H1 (cell line): ENCODE measurements around the gene DLL1. TPM values are rescaled to one million over a fixed set of nuclear protein-coding genes. Genes with fewer than 3 reads are reported as not detected.

Experiments
- KDM4A ChIP-seq: IDR thresholded peaks from one replicate; pipeline ENCODE4 v1.7.1; 2012; ENCODE audit warnings: low read depth, mild to moderate bottlenecking, moderate library complexity, low read length, inconsistent platforms; ENCODE audit not compliant: severe bottlenecking
- NRF1 ChIP-seq: IDR thresholded peaks from 2 replicates; pipeline ENCODE4 v1.6.1; 2011; ENCODE audit warnings: mild to moderate bottlenecking, low read depth, low read length, improper control_type of control experiment
- PHF8 ChIP-seq: fragments of 200-600 bp; sonication (generic); conservative IDR thresholded peaks from 2 replicates; pipeline ENCODE4 v1.7.1; 2012; ENCODE audit warnings: low read depth, mild to moderate bottlenecking, inconsistent platforms, low read length, moderate library complexity
- POU5F1 ChIP-seq: IDR thresholded peaks from 2 replicates; pipeline ENCODE4 v1.6.1; 2011; ENCODE audit warnings: low read depth, mild to moderate bottlenecking, low read length, moderate library complexity
- SIRT6 ChIP-seq: IDR thresholded peaks from one replicate; pipeline ENCODE4 v1.7.1; 2012; ENCODE audit warnings: low read length, inconsistent platforms
- SP1 ChIP-seq: IDR thresholded peaks from 2 replicates; pipeline ENCODE4 v1.6.1; 2011; ENCODE audit warnings: low read depth, low read length
- TAF1 ChIP-seq: IDR thresholded peaks from 2 replicates; pipeline ENCODE4 v1.6.1; 2011; ENCODE audit warnings: mild to moderate bottlenecking, low read depth, low read length
- polyA plus RNA-seq, 7 experiments: library from polyadenylated mRNA; depleted of rRNA in 3 of 7; stranded (reverse) in 5 of 7; unstranded in 2 of 7; fragments of >200 nt in 5 of 7; fragments of 200-250 nt in 2 of 7; gene quantifications; 1 replicate in 5 of 7; 2 replicates in 1 of 7; 4 replicates in 1 of 7; pipeline versions ENCODE4 v1.2.1 to v1.2.3, GENCODE V29; 2011 to 2013; ENCODE audit warnings: missing spikeins in 2 of 7, mixed read lengths in 2 of 7
- total RNA-seq: library from RNA; stranded (reverse); fragmentation: NEBNext Ultra II Directional; extraction: Animal tissue kit (Norgen Biotek cat#: 25700); gene quantifications from 2 replicates; pipeline ENCODE4 v1.2.1, GENCODE V29; 2021

DLL1 gene
- total and polyA plus RNA-seq, 2 of the 8 experiments (the other 6 are each of a cell fraction or from before 2014, with no cell fraction given) = 1.7 to 3.8 TPM

GRCh38 chr6:170248861-170249600, 41.8 kb downstream of the DLL1 start (continued):
- no peak for TF ChIP-seq POU5F1
- no peak for TF ChIP-seq SP1
- TF ChIP-seq NRF1 = no peak
- no peak for TF ChIP-seq TAF1
- no peak for TF ChIP-seq KDM4A
- TF ChIP-seq PHF8 = no peak
- no peak for TF ChIP-seq SIRT6
